ENCODE results near the gene FHIT.

The FHIT gene

DNA sequence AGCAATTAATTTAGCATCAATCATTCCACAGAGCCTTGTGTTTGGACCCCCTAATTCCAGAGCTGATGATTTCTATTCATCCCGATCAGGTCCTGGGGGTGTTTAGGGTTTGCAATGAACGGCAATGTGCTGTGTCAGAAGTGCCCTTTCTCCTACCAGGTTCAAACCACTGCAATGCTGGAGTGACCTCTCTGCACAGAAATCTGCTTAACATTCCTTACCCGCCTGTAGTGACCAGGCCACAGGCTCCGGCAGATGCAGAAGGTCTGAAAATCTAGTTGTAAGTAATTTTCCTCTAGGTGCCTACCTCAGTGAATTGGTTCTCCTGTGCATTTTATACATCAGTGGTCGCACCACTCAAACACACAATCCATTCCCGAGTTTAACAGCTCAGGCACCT lies 1476.1 kb downstream of the FHIT start:
- no peak for DNase-seq (ENCODE audit: low read depth, low spot score)

DNA sequence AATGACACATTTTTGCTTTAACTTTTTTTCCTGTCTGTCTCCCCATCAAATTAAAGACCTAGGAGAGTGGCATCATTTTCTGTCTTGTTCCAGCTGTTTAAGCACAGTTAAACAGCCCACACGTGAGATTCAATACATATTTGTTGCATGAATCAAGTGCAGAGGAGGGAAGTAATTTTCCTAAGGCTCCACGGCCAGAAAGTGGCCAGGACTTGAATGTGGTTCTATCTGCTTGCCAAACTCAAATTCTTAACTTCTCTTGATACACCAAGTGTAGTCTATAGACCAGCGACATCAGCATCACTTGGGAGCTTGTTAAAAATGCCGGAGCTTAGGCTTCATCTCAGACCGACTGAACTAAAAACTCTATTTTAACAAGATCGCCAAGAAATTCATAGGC lies 1476.6 kb downstream of the FHIT start:
- no peak for DNase-seq (ENCODE audit: low read depth, low spot score)

DNA sequence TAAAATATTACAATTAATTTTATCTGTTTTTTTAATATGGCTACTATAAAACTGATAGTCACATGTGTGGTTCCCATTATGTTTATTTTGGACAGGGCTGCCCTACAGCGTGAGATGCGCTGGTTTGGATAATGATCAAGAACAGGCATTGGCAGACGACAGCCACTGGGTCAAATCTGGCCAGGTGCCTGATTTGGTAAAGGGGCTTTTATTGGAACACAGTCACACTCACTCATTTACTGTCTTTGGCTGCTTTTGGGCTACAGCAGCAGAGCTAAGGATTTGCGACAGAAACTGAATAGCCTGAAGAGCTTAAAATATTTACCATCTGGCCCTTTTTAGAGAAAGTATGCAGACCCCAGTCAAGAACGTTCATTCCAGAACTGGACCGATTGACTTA lies 1477.3 kb downstream of the FHIT start:
- no peak for DNase-seq (ENCODE audit: low read depth, low spot score)

DNA sequence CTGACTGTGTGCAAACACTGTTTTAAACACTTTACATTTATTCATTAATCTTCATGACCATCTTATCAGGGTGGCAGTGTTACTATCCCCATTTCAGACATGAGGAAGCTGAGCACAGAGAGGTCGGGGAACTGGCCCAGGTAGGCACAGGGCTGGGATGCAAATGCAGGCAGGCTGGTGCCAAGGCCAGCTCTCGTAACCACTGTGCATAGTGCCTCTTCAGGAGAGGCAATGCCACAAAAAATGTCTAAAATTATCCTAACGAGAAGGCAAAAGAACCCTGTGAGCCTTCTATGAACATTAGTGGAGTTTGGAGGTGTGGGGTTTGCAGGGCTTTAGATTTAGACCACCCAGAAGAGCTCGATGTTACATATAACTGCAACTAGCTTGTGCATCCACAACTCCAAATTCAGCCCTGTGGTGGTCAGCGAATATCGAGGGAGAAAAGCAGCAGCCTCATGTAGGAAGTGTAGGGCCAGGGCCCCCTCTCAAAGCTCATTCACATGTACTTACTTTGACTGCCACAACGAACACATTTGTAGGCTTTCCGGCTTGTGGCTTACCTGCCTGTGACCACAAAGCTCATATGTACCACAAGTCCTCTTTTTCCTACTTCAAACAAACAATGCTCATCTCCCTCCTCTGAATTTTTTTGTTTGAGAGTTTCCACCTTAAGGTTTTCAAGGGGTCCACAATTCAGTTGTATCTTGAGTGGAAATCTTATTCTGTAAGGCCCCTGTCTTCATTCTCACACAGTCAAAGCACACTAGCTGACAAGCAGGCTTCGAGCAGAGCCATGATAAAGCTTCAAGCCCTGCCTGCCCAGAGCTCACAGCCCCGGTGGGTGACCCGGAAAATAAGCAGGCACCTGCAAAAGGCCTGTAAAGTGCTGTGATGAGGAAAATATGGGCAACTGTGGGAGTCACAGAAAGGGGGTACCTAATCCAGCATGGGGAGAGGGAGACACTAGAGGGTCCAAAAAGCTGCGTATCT lies 1478.5 kb downstream of the FHIT start:
- no peak for DNase-seq (ENCODE audit: low read depth, low spot score)

DNA sequence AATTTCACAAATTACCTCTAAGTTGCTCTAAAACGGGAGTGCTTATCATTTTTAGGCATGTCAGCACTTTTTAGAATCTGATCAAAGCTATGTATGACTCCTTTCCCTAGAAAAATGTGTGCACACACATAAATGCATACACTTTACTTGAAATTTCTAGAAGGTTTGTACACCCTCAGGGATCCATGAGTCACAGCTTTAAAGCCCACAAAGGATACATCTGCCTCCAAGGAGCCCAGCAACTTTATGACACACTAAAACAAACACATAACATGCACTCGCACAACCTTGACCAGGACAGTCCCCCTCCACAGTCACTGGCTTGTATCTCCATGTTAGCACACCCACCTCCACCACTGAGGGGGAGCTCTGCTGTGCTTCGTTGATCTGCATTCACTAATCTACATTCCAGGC lies 1479.5 kb downstream of the FHIT start:
- DNase-seq (ENCODE audit: low read depth, low spot score) = no peak

DNA sequence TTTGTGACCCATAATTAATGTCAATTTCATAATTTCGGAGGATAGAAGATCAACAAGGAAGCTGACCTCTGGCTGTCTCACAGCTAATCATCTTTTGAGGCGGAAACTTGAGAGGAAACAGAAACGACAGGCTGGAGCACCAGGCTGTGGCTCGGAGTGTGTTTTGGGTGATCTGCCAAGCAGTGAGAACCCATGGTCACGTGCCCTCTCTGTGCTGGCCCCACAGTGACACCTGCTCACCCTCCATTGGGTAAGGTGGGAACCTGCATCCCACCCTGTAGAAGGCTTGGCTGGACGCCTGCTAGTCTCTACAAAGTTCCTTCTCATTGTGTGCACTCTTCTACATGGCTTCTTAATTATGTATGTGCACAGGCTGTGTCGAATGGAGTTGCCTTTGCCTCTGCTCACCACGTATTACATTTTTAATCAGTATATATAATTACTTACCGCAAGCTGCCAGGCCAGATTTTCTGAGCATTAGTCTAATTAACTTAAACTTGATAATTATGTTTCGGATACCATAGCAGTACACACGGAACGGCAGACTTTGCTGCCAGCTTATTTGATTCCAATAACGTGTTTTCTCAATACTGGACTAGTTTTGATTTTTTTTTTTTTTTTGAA lies 1482.0 kb downstream of the FHIT start:
- DNase-seq (ENCODE audit: low read depth, low spot score) = no peak

DNA sequence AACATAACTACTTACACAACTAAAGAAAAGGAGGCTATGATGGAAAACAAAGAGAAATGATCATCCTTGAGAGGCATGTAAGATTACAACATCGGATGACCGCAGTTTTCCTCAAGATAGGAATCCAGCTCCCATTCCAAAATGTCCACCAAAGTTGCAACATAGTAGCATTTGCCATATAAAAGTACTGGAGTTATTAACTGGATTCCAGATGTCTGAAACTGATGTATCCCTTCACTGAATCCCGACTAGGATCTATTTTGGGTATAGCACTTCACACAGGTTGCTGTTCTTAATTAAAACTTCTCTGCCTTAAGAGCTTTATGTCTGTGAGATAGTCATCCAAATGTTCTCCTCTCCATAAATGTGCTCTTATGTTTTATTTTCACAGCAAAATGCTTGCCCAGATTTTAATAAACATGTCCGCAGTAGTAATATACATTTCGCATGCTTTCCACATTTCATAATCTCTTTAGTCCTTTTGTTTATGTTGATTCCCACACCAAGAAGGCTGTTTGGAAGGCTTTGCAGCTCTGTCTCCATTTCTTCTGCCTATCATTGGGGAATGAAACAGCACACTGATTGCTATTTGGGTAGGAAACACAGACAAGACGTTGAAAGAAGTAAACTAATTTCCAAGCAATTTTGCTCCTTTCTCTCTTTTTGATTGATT lies 1484.9 kb downstream of the FHIT start:
- DNase-seq (ENCODE audit: low read depth, low spot score) = no peak

DNA sequence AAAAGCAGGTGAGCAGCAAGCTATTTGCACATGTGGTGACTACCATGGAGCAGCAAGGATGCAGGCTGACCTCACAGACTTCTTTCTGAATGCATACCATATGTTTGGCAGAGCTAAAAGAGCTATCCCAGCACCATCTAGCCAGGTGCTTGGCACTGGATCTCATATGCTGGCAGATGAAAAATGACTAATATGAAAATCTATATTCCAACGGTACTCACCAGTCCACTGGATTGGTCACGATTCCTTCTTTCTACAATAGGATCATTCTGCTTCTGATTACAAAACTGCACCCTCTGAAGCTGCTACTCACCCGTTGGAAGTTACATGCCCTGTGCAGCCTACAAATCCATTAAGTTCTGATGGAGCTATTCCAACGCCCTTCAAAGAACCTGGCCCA lies 1487.1 kb downstream of the FHIT start:
- no peak for DNase-seq (ENCODE audit: low read depth, low spot score)

DNA sequence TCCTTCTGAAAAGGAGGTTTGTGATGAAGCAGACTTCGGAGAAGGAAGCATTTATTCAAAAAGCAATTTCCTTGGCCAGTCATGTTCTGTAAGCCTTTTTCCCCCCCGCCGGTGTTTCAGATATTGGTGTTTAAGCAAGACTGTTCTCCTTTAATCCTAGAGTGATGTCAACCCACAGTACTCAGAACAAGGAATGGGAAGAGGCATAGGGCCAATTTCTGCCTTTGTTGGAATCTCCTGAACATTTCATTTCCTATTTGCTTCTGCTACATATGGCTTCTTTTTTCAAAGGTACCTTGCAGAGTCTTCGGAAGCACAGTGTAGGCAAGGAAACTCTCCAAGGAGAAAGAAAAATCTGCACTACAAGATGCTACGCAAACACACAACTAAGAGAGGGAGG lies 1488.3 kb downstream of the FHIT start:
- no peak for DNase-seq (ENCODE audit: low read depth, low spot score)

DNA sequence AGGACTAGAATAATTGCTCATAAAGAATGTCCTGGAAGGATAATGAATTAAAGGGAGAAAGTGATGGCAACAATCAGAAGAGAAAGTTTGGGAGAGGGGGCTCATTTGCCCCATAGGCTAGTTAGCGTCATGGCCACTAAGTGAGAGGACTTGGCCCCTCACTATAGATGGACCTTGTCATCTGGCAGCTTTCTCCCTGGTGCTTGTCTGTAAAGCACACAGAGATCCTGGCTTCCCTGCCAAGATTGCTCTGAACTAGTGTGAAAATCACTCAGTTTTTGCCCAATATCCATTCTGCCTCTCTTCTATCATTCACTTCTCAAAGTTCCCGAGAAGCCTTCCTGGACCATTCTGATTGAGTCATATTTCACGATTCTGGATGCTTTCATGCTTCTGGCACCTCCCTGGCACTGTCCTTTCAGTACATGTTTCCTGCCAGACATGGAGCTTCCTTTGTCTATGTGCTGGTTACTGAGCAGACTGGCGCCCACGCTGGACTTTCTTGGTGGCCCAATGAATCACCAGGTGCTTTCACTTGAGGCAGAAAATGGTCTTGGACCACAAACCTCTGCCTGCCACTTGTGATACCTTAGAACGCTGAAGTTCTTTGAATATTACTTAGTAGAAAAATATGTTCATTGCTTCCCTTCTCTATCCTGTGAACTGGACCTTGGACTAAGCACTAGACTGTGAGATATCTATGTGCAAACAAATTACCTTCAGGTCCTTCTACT lies 1491.8 kb downstream of the FHIT start:
- DNase-seq (ENCODE audit: low read depth, low spot score) = no peak

DNA sequence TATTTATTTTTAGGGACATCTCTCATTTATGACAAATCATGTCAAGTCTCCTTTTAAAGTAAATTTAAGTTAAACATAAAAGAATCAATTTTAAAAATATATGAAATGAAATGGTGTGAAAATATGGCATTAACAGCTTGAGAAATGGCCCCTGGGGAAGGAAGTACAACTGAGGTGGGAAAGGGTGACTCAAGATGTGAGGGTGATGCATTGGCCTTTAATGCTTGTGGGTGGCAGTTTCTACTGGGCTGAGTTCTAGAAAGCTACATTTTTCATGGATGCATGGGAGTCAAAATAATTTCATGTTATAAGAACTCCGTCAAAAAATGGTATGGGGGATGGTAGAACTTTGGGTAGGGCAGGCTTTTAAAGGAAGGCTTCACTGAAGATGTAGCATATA lies 1492.6 kb downstream of the FHIT start:
- no peak for DNase-seq (ENCODE audit: low read depth, low spot score)

DNA sequence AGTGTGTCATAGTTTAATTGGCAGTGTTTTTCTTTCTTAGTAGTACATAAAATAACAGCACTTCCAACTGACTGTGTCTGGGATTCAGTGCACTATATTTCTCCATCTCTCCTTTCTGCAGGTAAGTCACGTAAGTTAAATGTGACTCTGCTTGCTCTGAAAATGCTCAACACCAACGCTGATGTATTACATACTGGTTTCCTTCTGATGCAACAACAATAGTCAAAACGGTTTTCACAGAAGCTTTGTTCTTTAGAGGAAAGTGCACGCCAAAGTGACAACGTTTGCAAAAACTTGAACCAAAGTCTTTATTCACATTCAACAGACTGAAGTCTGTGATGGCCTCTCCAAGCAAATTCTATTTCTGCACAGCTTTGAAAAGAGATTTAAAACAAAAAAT lies 1494.3 kb downstream of the FHIT start:
- DNase-seq (ENCODE audit: low read depth, low spot score) = no peak

DNA sequence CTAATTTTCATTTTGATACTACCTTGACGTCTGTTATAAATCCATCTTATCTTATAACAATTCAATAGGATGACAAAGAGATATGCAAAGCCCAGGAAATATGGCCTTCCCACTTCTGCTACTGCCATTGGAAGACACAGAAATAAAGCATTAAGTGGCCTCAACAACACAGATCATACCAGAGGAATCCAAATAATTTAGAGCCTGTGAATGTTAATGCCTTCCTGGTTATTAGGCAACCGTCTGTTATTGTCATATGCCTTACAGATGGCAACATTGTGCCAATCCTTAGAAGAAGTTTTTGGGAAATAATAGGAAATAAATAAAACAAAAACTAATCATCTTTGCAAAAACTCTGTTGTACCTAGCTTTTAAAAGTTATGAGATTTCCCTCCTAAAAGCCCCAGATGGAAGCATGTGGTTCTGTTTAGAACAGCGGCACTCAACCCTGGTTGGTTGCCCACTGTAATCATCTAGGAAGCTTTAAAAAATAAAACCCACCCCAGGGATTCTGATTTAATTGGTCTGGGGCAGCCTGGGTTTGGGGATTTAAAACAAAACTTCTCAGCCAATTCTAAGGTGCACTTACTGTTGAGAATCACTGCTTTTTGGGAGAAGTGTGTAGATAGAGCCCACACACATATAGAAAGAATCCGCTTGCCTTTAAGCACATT lies 1496.7 kb downstream of the FHIT start:
- DNase-seq (ENCODE audit: low read depth, low spot score) = no peak

DNA sequence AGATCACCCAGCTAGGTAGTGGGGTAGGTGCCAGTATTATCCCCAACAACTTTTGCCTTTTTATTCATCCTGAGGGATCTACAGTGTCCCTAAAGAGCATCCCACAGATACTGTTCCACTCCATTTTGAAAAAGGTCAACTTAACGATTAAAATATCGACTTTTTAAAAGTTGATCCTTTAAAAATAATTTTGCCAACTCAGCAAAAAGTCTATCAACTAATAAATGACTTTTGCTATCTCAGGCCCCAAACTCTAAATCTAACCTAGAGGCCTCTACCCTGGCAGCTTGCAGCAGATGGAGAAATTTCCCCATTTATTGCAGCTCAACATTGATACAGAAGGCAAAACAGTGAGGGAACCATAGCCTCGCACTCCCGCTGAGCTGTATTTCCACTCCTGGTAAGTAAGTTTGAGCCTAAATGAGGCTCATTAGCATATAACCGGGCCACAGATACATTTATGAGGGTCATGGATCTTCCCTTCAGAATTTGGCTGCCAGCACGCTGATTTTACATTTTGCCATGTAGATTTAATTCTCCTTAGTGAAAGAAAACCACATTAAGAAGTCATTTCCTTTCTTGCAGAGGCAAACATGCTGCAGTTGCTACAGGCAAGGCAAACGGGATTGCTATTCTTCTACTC lies 1497.3 kb downstream of the FHIT start:
- no peak for DNase-seq (ENCODE audit: low read depth, low spot score)

DNA sequence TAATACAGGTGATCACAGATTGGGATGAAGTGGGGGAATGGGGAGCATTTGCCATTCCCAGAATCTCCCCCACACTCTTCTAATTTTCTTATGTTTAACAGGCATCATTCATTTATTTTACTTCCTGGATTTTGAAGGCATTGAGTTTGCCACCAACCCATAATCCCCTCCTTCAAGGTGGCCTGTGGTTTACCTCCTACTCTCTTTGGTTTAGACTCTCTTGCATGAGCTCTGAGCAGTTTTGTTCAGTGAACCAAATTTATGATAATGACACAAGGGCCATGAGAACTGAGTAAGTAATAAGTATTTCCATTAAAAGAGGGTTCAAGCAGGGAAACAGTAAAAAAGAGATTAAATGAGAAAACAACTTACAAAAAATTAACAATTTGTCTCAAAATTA lies 1498.3 kb downstream of the FHIT start:
- DNase-seq (ENCODE audit: low read depth, low spot score) = no peak

DNA sequence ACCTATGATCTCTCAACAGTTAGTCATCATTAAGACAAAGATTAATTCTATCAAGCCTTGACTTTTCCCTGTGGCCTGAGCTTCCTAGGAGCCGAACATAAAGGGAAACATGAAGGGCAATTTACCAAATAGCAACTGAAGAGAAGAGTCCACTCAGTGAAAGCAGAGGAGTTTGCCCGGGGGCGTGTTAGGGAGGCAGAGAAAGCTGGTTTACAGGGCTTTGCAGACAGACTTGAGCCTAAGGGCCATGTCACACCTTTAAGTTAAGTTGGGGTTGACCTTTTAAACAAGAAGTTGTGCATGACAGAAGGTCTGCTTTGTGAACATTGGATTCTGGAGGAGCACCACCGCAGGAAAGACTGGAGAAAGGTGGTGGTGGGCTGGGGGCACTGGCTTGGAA lies 1499.6 kb downstream of the FHIT start:
- no peak for DNase-seq (ENCODE audit: low read depth, low spot score)

DNA sequence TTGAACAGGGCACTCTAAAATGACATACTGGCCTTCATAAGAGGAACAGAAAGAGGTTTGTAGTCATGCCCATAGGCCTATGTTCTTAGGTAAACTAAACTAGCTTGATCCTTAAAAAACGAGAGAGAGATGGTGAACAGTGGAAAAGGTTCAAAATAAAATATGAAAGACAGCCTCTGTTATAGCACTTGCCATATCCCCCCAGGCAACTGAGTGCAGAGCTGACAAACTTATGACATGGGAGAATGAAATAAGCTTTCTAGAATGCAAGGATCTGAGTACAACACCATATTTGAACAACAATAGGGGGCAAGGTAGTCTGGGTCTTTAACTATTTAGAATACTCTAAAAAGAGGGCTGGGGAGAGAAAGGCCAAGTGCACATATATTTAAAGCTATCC lies 1500.9 kb downstream of the FHIT start:
- no peak for DNase-seq (ENCODE audit: low read depth, low spot score)

DNA sequence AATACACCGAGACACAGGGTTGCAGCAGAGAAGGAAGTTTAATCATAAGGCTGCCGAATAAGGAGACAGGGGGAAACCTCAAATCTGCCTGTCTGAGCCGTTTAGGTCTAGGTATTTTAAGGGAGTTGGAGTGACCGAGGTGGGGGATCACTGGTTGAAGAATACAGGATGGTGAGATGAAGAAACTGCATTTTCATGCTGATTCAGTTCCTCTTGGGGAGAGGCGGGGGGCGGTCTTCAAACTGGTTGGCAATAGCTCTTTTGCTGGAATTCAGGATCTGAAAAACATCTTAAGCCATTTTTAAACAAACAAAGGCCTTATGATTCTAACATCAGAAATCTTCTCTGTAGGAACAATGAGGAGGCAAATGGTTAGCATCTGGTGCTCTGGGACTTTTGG lies 1502.0 kb downstream of the FHIT start:
- DNase-seq (ENCODE audit: low read depth, low spot score) = no peak

DNA sequence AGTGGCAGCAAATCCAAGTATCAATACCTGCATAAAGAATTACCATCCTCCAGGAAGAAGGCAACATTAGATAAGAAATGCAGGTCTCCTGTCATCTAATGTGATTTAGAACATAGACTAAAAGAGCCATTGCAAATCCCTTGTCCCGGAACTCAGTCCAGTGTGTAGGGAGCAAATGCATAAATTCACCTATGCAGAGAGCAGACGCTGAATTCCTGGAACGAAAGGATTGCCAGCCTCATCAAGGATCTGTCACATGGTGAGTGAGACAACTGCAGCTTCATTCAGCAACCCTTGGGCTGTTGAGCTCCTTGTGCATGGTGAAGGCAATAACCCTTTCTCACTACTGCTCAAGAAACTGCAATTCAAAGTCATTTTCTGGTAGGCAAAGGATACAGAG lies 1504.7 kb downstream of the FHIT start:
- no peak for DNase-seq (ENCODE audit: low read depth, low spot score)

DNA sequence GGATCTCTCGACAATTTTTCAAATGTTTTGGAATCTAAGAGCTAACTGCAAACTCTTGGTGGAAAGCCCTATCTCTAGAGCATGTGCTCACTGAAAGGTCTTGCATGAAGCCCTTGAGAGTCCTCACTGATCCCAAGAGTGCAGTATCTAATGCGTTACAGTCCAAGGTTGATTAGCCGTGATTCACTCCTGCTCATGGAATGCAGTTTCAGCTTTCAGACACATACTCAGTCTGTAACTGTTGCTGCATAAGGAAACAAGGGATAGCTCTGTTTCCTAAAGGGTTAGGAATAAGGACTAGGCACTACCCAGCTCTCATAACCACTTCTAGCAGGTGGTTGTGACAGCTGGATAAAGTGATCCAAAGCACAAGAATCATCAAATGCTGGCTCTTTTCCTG lies 1514.0 kb downstream of the FHIT start:
- no peak for DNase-seq (ENCODE audit: low read depth, low spot score)

DNA sequence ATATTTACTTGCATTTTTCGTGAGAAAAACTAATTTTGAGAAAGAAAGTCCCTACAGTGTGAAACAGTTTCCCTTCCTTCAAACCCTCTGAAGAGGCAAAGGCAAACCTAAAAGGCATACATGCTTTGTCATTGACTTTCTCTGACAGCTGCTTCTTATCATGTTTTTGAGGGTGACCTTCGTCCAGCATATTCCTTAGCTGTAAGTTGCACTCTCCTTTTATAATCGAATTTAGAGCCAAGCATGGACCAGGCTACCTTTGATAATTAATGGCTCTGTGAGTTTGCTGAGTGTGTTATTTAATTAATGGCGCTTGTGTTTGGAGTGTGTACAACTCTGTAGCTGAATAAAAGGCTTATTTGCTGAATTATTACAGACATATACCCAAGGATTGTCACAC lies 1517.2 kb downstream of the FHIT start:
- DNase-seq (ENCODE audit: low read depth, low spot score) = no peak
